Small intestine (tissue), 7 donors: ENCODE measurements around the gene EIPR1. TPM values are rescaled to one million over a fixed set of nuclear protein-coding genes. Genes with fewer than 3 reads are reported as not detected.

Source experiments
- DNase-seq, 2 donors: peaks; one replicate each; pipeline versions ENCODE4 v3.0.0 to v3.0.0-alpha.2; 2013
- FAIRE-seq: peaks from 2 replicates; lab custom pipeline; 2012; peaks lifted over from hg19 to GRCh38; lab: Jason Lieb, UNC
- H3K27ac ChIP-seq, 3 donors: one replicate each; pipeline ENCODE4 v1.5.1; 2013; ENCODE audit warnings: low read length in 2 of 3, mild to moderate bottlenecking in 2 of 3, control low read depth in 1 of 3, inconsistent platforms in 1 of 3, low read depth in 1 of 3, moderate library complexity in 1 of 3
- H3K27me3 ChIP-seq, 3 donors: one replicate each; pipeline ENCODE4 v1.6.1; 2013; ENCODE audit warnings: low read length in 3 of 3, inconsistent platforms in 1 of 3; ENCODE audit not compliant: control insufficient read depth in 3 of 3, insufficient read depth in 3 of 3
- H3K36me3 ChIP-seq, 3 donors: one replicate each; pipeline ENCODE4 v1.6.1; 2013; ENCODE audit warnings: low read length in 3 of 3, inconsistent platforms in 1 of 3, low read depth in 1 of 3, mild to moderate bottlenecking in 1 of 3, moderate library complexity in 1 of 3; ENCODE audit not compliant: control insufficient read depth in 3 of 3, insufficient read depth in 2 of 3
- H3K4me1 ChIP-seq, 3 donors: one replicate each; pipeline ENCODE4 v1.6.1; 2013; ENCODE audit warnings: low read length in 2 of 3, inconsistent platforms in 1 of 3, low read depth in 1 of 3, mild to moderate bottlenecking in 1 of 3, moderate library complexity in 1 of 3; ENCODE audit not compliant: control insufficient read depth in 3 of 3, insufficient read depth in 2 of 3
- H3K4me3 ChIP-seq, 3 donors: one replicate each; pipeline ENCODE4 v1.5.1; 2013; ENCODE audit warnings: low read length in 3 of 3, control low read depth in 1 of 3, inconsistent platforms in 1 of 3, low read depth in 1 of 3, mild to moderate bottlenecking in 1 of 3, moderate library complexity in 1 of 3
- H3K9me3 ChIP-seq, 2 donors: one replicate each; pipeline ENCODE4 v1.6.1; 2013; ENCODE audit warnings: low read depth in 1 of 2, low read length in 1 of 2; ENCODE audit not compliant: control insufficient read depth in 2 of 2, insufficient read depth in 1 of 2
- WGBS, 3 donors: extraction: QIAGEN DNeasy Blood & Tissue Kit; methylation state at CpG; one replicate each; pipeline ENCODE4 v1.1.7; 2013; 5-methylcytosine and 5-hydroxymethylcytosine counted together
- polyA plus RNA-seq, 4 donors: library from polyadenylated mRNA; stranded (reverse) in 3 of 4; unstranded in 1 of 4; fragments of 200-250 nt in 3 of 4; fragments of 120-200 nt in 1 of 4; gene quantifications; one replicate each; pipeline versions ENCODE4 v1.2.1 to v1.2.3, GENCODE V29; 2013
- donor health status: healthy with polysubstance abuse.
- donor health status: control.
- donor health status: control.
- donor health status: Bipolar disorder and iron deficiency.
- donor health status: healthy.

Gene EIPR1
- polyA plus RNA-seq, 4 donors: 16.8 to 28.5 (median 19.5) TPM

GRCh38 chr2:3317871-3318590 lies 59.6 kb downstream of the EIPR1 start:
- H3K27ac ChIP-seq: no peak overlapping the region
- H3K27me3 ChIP-seq: no peaks in the 10 kb centered on the region
- no peak for FAIRE-seq
- WGBS, 3 donors: 93 to 95% (median 94%) methylated on average over 27 of the region's 27 CpGs
- H3K4me3 ChIP-seq: no peak overlapping the region
- no peak for DNase-seq
- H3K4me1 ChIP-seq: no peaks in the 10 kb centered on the region
- no peaks in the 10 kb centered on the region for H3K9me3 ChIP-seq
- H3K36me3 ChIP-seq: peaks cover 0 to 30% (median 0%) of the 10 kb centered on the region in 3 donors

- no peaks in the 10 kb centered on the region for H3K9me3 ChIP-seq
- no peak overlapping the region for H3K4me3 ChIP-seq
- no peaks in the 10 kb centered on the region for H3K27me3 ChIP-seq
- DNase-seq (no peak), FAIRE-seq (no peak)
- peaks cover 0 to 32% (median 0%) of the 10 kb centered on the region in 3 donors for H3K36me3 ChIP-seq
- WGBS, 3 donors: 92 to 96% (median 96%) methylated on average over 21 of the region's 21 CpGs
- no peak overlapping the region for H3K27ac ChIP-seq
- no peaks in the 10 kb centered on the region for H3K4me1 ChIP-seq
These were observed 60.3 kb downstream of the EIPR1 start for GRCh38 chr2:3317277-3317685.

- Histone ChIP-seq H3K27me3 (no peaks in the 10 kb centered on the region), H3K4me1 (no peaks in the 10 kb centered on the region), H3K36me3 (peaks cover 0 to 30% (median 0%) of the 10 kb centered on the region in 3 donors), H3K27ac (no peak overlapping the region), H3K4me3 (no peak overlapping the region), H3K9me3 (no peaks in the 10 kb centered on the region)
- no peak for DNase-seq
- 95 to 97% (median 95%) methylated on average over 9 to 11 of the region's 11 CpGs for WGBS, 3 donors
- no peak for FAIRE-seq
These were observed 61.0 kb downstream of the EIPR1 start for GRCh38 chr2:3316456-3317276.

- FAIRE-seq (no peak), DNase-seq (no peak)
- no peaks in the 10 kb centered on the region for H3K27me3 ChIP-seq
- no peaks in the 10 kb centered on the region for H3K4me1 ChIP-seq
- no peak overlapping the region for H3K27ac ChIP-seq
- H3K36me3 ChIP-seq: peaks cover 0 to 26% (median 0%) of the 10 kb centered on the region in 3 donors
- no peak overlapping the region for H3K4me3 ChIP-seq
- no peaks in the 10 kb centered on the region for H3K9me3 ChIP-seq
- 92 to 96% (median 94%) methylated on average over 9 of the region's 9 CpGs for WGBS, 3 donors
These were observed 63.0 kb downstream of the EIPR1 start for GRCh38 chr2:3314626-3315025.

GRCh38 chr2:3313781-3314375 lies 63.7 kb downstream of the EIPR1 start:
- Histone ChIP-seq H3K4me3 (no peak overlapping the region), H3K27ac (no peak overlapping the region), H3K36me3 (peaks cover 0 to 22% (median 0%) of the 10 kb centered on the region in 3 donors), H3K27me3 (no peaks in the 10 kb centered on the region), H3K9me3 (no peaks in the 10 kb centered on the region), H3K4me1 (no peaks in the 10 kb centered on the region)
- FAIRE-seq: no peak
- WGBS, 3 donors: 73 to 90% (median 85%) methylated on average over 27 of the region's 27 CpGs
- no peak for DNase-seq

GRCh38 chr2:3312576-3313345 lies 64.9 kb downstream of the EIPR1 start:
- H3K27ac ChIP-seq: no peak overlapping the region
- no peaks in the 10 kb centered on the region for H3K27me3 ChIP-seq
- DNase-seq: no peak
- H3K4me1 ChIP-seq: no peaks in the 10 kb centered on the region
- WGBS, 3 donors: 91 to 95% (median 92%) methylated on average over 12 of the region's 12 CpGs
- H3K9me3 ChIP-seq: no peaks in the 10 kb centered on the region
- no peak overlapping the region for H3K4me3 ChIP-seq
- H3K36me3 ChIP-seq: peaks cover 0 to 14% (median 0%) of the 10 kb centered on the region in 3 donors
- FAIRE-seq: no peak

- Histone ChIP-seq H3K9me3 (no peaks in the 10 kb centered on the region), H3K4me3 (no peak overlapping the region), H3K27me3 (no peaks in the 10 kb centered on the region), H3K36me3 (peaks cover 0 to 9% (median 0%) of the 10 kb centered on the region in 3 donors), H3K4me1 (no peaks in the 10 kb centered on the region), H3K27ac (no peak overlapping the region)
- 92 to 95% (median 92%) methylated on average over 12 of the region's 12 CpGs for WGBS, 3 donors
- DNase-seq (no peak), FAIRE-seq (no peak)
These were observed 66.0 kb downstream of the EIPR1 start for GRCh38 chr2:3311601-3312000.
